Liver (tissue), 9 donors: ENCODE measurements around the gene GALNTL6. TPM values are rescaled to one million over a fixed set of nuclear protein-coding genes. Genes with fewer than 3 reads are reported as not detected.

ENCODE experiments used
- DNase-seq: peaks from one replicate; pipeline ENCODE4 v3.0.0-alpha.2; 2017; ENCODE audit warnings: low spot score
- H3K27ac ChIP-seq, 2 donors: one replicate each; pipeline ENCODE4 v1.7.0; 2013; ENCODE audit warnings: inconsistent platforms in 2 of 2, low read length in 2 of 2, control low read depth in 1 of 2, low read depth in 1 of 2, mild to moderate bottlenecking in 1 of 2
- H3K27me3 ChIP-seq, 4 donors: one replicate each; pipeline versions ENCODE4 v1.6.1 to v1.7.0; 2013; ENCODE audit warnings: low read length in 3 of 4, inconsistent platforms in 1 of 4, mild to moderate bottlenecking in 1 of 4, moderate library complexity in 1 of 4; ENCODE audit not compliant: control insufficient read depth in 4 of 4, insufficient read depth in 4 of 4
- H3K36me3 ChIP-seq, 4 donors: one replicate each; pipeline versions ENCODE4 v1.6.1 to v1.7.0; 2013; ENCODE audit warnings: low read length in 3 of 4, mild to moderate bottlenecking in 3 of 4, low read depth in 1 of 4, moderate library complexity in 1 of 4; ENCODE audit not compliant: control insufficient read depth in 4 of 4, insufficient read depth in 3 of 4
- H3K4me1 ChIP-seq, 4 donors: one replicate each; pipeline versions ENCODE4 v1.6.1 to v1.7.0; 2013; ENCODE audit warnings: low read length in 3 of 4, mild to moderate bottlenecking in 3 of 4, moderate library complexity in 1 of 4; ENCODE audit not compliant: control insufficient read depth in 4 of 4, insufficient read depth in 4 of 4
- H3K4me3 ChIP-seq, 3 donors: one replicate each; pipeline versions ENCODE4 v1.6.1 to v1.7.0; 2013; ENCODE audit warnings: low read length in 3 of 3, control low read depth in 1 of 3, low read depth in 1 of 3, mild to moderate bottlenecking in 1 of 3
- H3K9ac ChIP-seq, 2 donors: one replicate each; pipeline ENCODE4 v1.7.0; 2013; ENCODE audit warnings: low read length in 2 of 2, mild to moderate bottlenecking in 2 of 2, moderate library complexity in 2 of 2, control low read depth in 1 of 2, low read depth in 1 of 2
- H3K9me3 ChIP-seq, 4 donors: one replicate each; pipeline versions ENCODE4 v1.6.1 to v1.7.0; 2013; ENCODE audit warnings: low read length in 3 of 4; ENCODE audit not compliant: control insufficient read depth in 4 of 4
- ATF3 ChIP-seq: IDR thresholded peaks from 2 replicates; pipeline ENCODE4 v1.6.1; 2016; ENCODE audit warnings: antibody characterized with exemption
- CTCF ChIP-seq: fragments of 150-350 bp; IDR thresholded peaks from 2 replicates; pipeline ENCODE4 v1.5.1; 2017; ENCODE audit warnings: improper control_type of control experiment, low read depth, low read length; ENCODE audit not compliant: missing input control
- EGR1 ChIP-seq, 2 donors: IDR thresholded peaks; 2 replicates each; pipeline ENCODE4 v1.6.1; 2016 to 2018; ENCODE audit warnings: antibody characterized with exemption in 2 of 2, low read depth in 2 of 2
- FOXA1 ChIP-seq: IDR thresholded peaks from 2 replicates; pipeline ENCODE4 v1.6.1; 2016; ENCODE audit warnings: antibody characterized with exemption
- FOXA2 ChIP-seq: IDR thresholded peaks from 2 replicates; pipeline ENCODE4 v1.6.1; 2016; ENCODE audit warnings: antibody characterized with exemption
- GABPA ChIP-seq, 2 donors: IDR thresholded peaks in 1 of 2; conservative IDR thresholded peaks in 1 of 2; 2 replicates each; pipeline ENCODE4 v1.6.1; 2016; ENCODE audit warnings: antibody characterized with exemption in 2 of 2, mild to moderate bottlenecking in 1 of 2, moderate library complexity in 1 of 2
- HNF4A ChIP-seq, 2 donors: conservative IDR thresholded peaks; 2 replicates each; pipeline ENCODE4 v1.6.1; 2016; ENCODE audit warnings: antibody characterized with exemption in 2 of 2, mild to moderate bottlenecking in 2 of 2
- HNF4G ChIP-seq: IDR thresholded peaks from 2 replicates; pipeline ENCODE4 v1.6.1; 2016; ENCODE audit warnings: antibody characterized with exemption
- JUND ChIP-seq, 2 donors: IDR thresholded peaks; 2 replicates each; pipeline ENCODE4 v1.6.1; 2016; ENCODE audit warnings: antibody characterized with exemption in 2 of 2
- MAX ChIP-seq: IDR thresholded peaks from 2 replicates; pipeline ENCODE4 v1.6.1; 2016; ENCODE audit warnings: antibody characterized with exemption
- NR2F2 ChIP-seq: IDR thresholded peaks from 2 replicates; pipeline ENCODE4 v1.6.1; 2016; ENCODE audit warnings: antibody characterized with exemption
- RAD21 ChIP-seq, 2 donors: IDR thresholded peaks; 2 replicates each; pipeline ENCODE4 v1.6.1; 2016; ENCODE audit warnings: antibody characterized with exemption in 2 of 2, mild to moderate bottlenecking in 2 of 2
- REST ChIP-seq: IDR thresholded peaks from 2 replicates; pipeline ENCODE4 v1.6.1; 2016; ENCODE audit warnings: antibody characterized with exemption, mild to moderate bottlenecking
- RXRA ChIP-seq, 2 donors: IDR thresholded peaks; 2 replicates each; pipeline ENCODE4 v1.6.1; 2017 to 2018; ENCODE audit warnings: antibody characterized with exemption in 2 of 2, mild to moderate bottlenecking in 1 of 2
- SP1 ChIP-seq: IDR thresholded peaks from 2 replicates; pipeline ENCODE4 v1.6.1; 2018; ENCODE audit warnings: antibody characterized with exemption, mild to moderate bottlenecking
- TAF1 ChIP-seq: conservative IDR thresholded peaks from 2 replicates; pipeline ENCODE4 v1.6.1; 2016; ENCODE audit warnings: antibody characterized with exemption, mild to moderate bottlenecking
- YY1 ChIP-seq: IDR thresholded peaks from 2 replicates; pipeline ENCODE4 v1.6.1; 2016; ENCODE audit warnings: antibody characterized with exemption, mild to moderate bottlenecking
- ZBTB33 ChIP-seq: IDR thresholded peaks from 2 replicates; pipeline ENCODE4 v1.6.1; 2016; ENCODE audit warnings: antibody characterized with exemption
- WGBS: extraction: QIAGEN DNeasy Blood & Tissue Kit; methylation state at CpG from one replicate; pipeline ENCODE4 v1.1.7; 2013; 5-methylcytosine and 5-hydroxymethylcytosine counted together
- polyA plus RNA-seq, 2 donors: library from polyadenylated mRNA; stranded (reverse) in 1 of 2; unstranded in 1 of 2; fragments of 200-250 nt in 1 of 2; fragments of >200 nt in 1 of 2; fragmentation: Nextera tagmentation in 1 of 2; extraction: Ambion mirVana in 1 of 2; gene quantifications; one replicate each; pipeline versions ENCODE4 v1.2.1 to v1.2.3, GENCODE V29; 2013 to 2015
- total RNA-seq, 2 donors: library from RNA; depleted of rRNA; stranded (reverse); fragments of >200 nt; gene quantifications; one replicate each; pipeline ENCODE4 v1.2.3, GENCODE V29; 2014
- donor health status: healthy.
- donor health status: healthy.
- donor health status: healthy.
- donor health status: healthy.
- donor health status: healthy.

The GALNTL6 gene
- total and polyA plus RNA-seq, 4 donors, result 0.06 to 0.08 TPM; not detected in 2

GRCh38 chr4:172599554-172599953 lies 786.4 kb downstream of the GALNTL6 start:
- Histone ChIP-seq H3K9me3 (no peaks in the 10 kb centered on the region), H3K9ac (no peak overlapping the region), H3K36me3 (no peaks in the 10 kb centered on the region), H3K4me1 (no peaks in the 10 kb centered on the region), H3K4me3 (no peak overlapping the region), H3K27ac (no peak overlapping the region), H3K27me3 (no peaks in the 10 kb centered on the region)
- WGBS, result 76% methylated on average over 4 of the region's 4 CpGs
- TF ChIP-seq JUND (IDR thresholded peaks at IDR 0.05), result no peak
- no peak for TF ChIP-seq NR2F2
- no peak for TF ChIP-seq TAF1
- DNase-seq, result no peak

- H3K4me3 ChIP-seq, result no peak overlapping the region
- no peak overlapping the region for H3K27ac ChIP-seq
- H3K27me3 ChIP-seq, result no peaks in the 10 kb centered on the region
- H3K9ac ChIP-seq, result no peak overlapping the region
- no peaks in the 10 kb centered on the region for H3K36me3 ChIP-seq
- WGBS, result 77% methylated on average over 2 of the region's 2 CpGs
- DNase-seq, result no peak
- no peaks in the 10 kb centered on the region for H3K9me3 ChIP-seq
- no peak for TF ChIP-seq RXRA (IDR thresholded peaks at IDR 0.05)
- no peak for TF ChIP-seq SP1
- no peak for TF ChIP-seq HNF4A (conservative IDR thresholded peaks at IDR 0.05)
- no peak for TF ChIP-seq MAX
- TF ChIP-seq NR2F2, result no peak
- TF ChIP-seq ATF3, result no peak
- TF ChIP-seq YY1, result no peak
- TF ChIP-seq FOXA1, result no peak
- TF ChIP-seq EGR1 (IDR thresholded peaks at IDR 0.05; ENCODE audit: low read depth in 2 of 2), result no peak
- TF ChIP-seq REST, result no peak
- no peak for TF ChIP-seq JUND (IDR thresholded peaks at IDR 0.05)
- no peak for TF ChIP-seq FOXA2
- no peak for TF ChIP-seq ZBTB33
- TF ChIP-seq TAF1, result no peak
- no peak for TF ChIP-seq GABPA (IDR thresholded peaks at IDR 0.05 in 1 of 2, conservative IDR thresholded peaks at IDR 0.05 in 1 of 2)
- no peak for TF ChIP-seq RAD21 (IDR thresholded peaks at IDR 0.05)
- no peak for TF ChIP-seq CTCF
- TF ChIP-seq HNF4G, result no peak
- no peaks in the 10 kb centered on the region for H3K4me1 ChIP-seq
These were observed 788.0 kb downstream of the GALNTL6 start for GRCh38 chr4:172601195-172601594.
